MCF 10A (cell line): ENCODE data around the gene ALKBH1. TPM values are rescaled to one million over a fixed set of nuclear protein-coding genes. Genes with fewer than 3 reads are reported as not detected.

Experiments used
- BruUV-seq: library from RNA; stranded (reverse); fragments of 400-500 nt; replicated peaks from 2 replicates; lab custom pipeline; 2021; lab: Mats Ljungman, UMichigan
- CTCF ChIA-PET: fragments of 300-600 bp; sonication (Branson Sonifier 250); formaldehyde crosslinking; extraction: SDS; loops from one replicate; lab custom pipeline; 2021; ENCODE audit warnings: antibody characterized with exemption, inconsistent platforms; lab: Yijun Ruan, JAX
- POLR2A ChIA-PET: fragments of 300-600, 350-650 bp; sonication (Branson Sonifier 250); formaldehyde crosslinking; extraction: SDS; loops from one replicate; lab custom pipeline; 2020; ENCODE audit warnings: antibody characterized with exemption, inconsistent platforms; lab: Yijun Ruan, JAX
- DNase-seq: peaks from one replicate; pipeline ENCODE4 v3.0.0-alpha.2; 2018; ENCODE audit not compliant: unreplicated experiment
- H3K27ac Mint-ChIP-seq: one replicate; pipeline ENCODE4 v1.8.0; 2022; ENCODE audit warnings: mild to moderate bottlenecking, low read depth, mixed read lengths; ENCODE audit not compliant: unreplicated experiment
- H3K27me3 Mint-ChIP-seq: one replicate; pipeline ENCODE4 v1.8.0; 2022; ENCODE audit warnings: mixed read lengths; ENCODE audit not compliant: insufficient read depth, unreplicated experiment
- H3K36me3 Mint-ChIP-seq: one replicate; pipeline ENCODE4 v1.8.0; 2022; ENCODE audit warnings: mild to moderate bottlenecking, moderate library complexity, mixed read lengths; ENCODE audit not compliant: insufficient read depth, unreplicated experiment
- H3K4me1 Mint-ChIP-seq: one replicate; pipeline ENCODE4 v1.8.0; 2022; ENCODE audit warnings: mixed read lengths; ENCODE audit not compliant: insufficient read depth, unreplicated experiment
- H3K4me3 Mint-ChIP-seq: one replicate; pipeline ENCODE4 v1.8.0; 2022; ENCODE audit warnings: mild to moderate bottlenecking, moderate library complexity, mixed read lengths; ENCODE audit not compliant: unreplicated experiment
- H3K9me3 Mint-ChIP-seq: one replicate; pipeline ENCODE4 v1.8.0; 2022; ENCODE audit warnings: mixed read lengths; ENCODE audit not compliant: unreplicated experiment
- intact Hi-C: fragments of 100-400 bp; cut with micrococcal nuclease; formaldehyde crosslinking; loops from 2 replicates; pipeline ENCODE4 v1.14.1; 2022
- total RNA-seq: library from RNA; stranded (reverse); gene quantifications from 2 replicates; pipeline ENCODE4 v1.2.3, GENCODE V29; 2022
- TF ChIP-seq, protein P1 (sequence below): fragments of 200-600 bp; IDR thresholded peaks from one replicate; pipeline ENCODE4 v1.8.0; 2022; ENCODE audit warnings: antibody characterized with exemption, mild to moderate bottlenecking; ENCODE audit not compliant: unreplicated experiment

Gene ALKBH1
- total RNA-seq, 1 experiment from 2014 or later: 14.4 TPM

- POLR2A ChIA-PET: interaction anchor here (1.3 kb wide), 1 partner anchor 8 kb away, joined by 3 read pairs; no protein-coding TSS in a partner anchor
- intact Hi-C loops: no loop called here
- CTCF ChIA-PET: no interaction called here
- Mint-ChIP-seq H3K4me1 (no peaks in the 10 kb centered on the region), H3K27me3 (no peaks in the 10 kb centered on the region), H3K27ac (no peak overlapping the region), H3K4me3 (no peak overlapping the region), H3K9me3 (no peaks in the 10 kb centered on the region), H3K36me3 (no peaks in the 10 kb centered on the region)
- DNase-seq: no peak
- no TSS peak for BruUV-seq
- TF ChIP-seq, protein P1, sequence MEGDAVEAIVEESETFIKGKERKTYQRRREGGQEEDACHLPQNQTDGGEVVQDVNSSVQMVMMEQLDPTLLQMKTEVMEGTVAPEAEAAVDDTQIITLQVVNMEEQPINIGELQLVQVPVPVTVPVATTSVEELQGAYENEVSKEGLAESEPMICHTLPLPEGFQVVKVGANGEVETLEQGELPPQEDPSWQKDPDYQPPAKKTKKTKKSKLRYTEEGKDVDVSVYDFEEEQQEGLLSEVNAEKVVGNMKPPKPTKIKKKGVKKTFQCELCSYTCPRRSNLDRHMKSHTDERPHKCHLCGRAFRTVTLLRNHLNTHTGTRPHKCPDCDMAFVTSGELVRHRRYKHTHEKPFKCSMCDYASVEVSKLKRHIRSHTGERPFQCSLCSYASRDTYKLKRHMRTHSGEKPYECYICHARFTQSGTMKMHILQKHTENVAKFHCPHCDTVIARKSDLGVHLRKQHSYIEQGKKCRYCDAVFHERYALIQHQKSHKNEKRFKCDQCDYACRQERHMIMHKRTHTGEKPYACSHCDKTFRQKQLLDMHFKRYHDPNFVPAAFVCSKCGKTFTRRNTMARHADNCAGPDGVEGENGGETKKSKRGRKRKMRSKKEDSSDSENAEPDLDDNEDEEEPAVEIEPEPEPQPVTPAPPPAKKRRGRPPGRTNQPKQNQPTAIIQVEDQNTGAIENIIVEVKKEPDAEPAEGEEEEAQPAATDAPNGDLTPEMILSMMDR: no peak
Observed at GRCh38 chr14:77625360-77625759, 82.5 kb downstream of the ALKBH1 start.

- no peaks in the 10 kb centered on the region for H3K4me1 Mint-ChIP-seq
- H3K27ac Mint-ChIP-seq: no peak overlapping the region
- no peaks in the 10 kb centered on the region for H3K9me3 Mint-ChIP-seq
- DNase-seq: no peak
- TF ChIP-seq, protein P1: no peak
- POLR2A ChIA-PET: interaction anchor here (0.7 to 1.4 kb wide), 2 partner anchors 108 to 164 kb away, joined by 3 read pairs; no protein-coding TSS in a partner anchor
- intact Hi-C loops: no loop called here
- no peak overlapping the region for H3K4me3 Mint-ChIP-seq
- CTCF ChIA-PET: interaction anchor here (0.8 to 1.6 kb wide), 3 partner anchors 11 to 419 kb away, joined by 3 to 6 read pairs (median 3); no protein-coding TSS in a partner anchor
- no peaks in the 10 kb centered on the region for H3K27me3 Mint-ChIP-seq
- no peaks in the 10 kb centered on the region for H3K36me3 Mint-ChIP-seq
- BruUV-seq: no TSS peak
Observed at GRCh38 chr14:77623201-77623600, 84.6 kb downstream of the ALKBH1 start.

Other genes starting within 250 kb of the ALKBH1 start
- 77.7 and 78.5 TPM in 2 replicates for gene AHSA1, start 249.9 kb downstream of the ALKBH1 start, total RNA-seq
- not detected in 2 replicates for gene ISM2, start 209.2 kb downstream of the ALKBH1 start, total RNA-seq
- gene SPTLC2, start 91.4 kb downstream of the ALKBH1 start, total RNA-seq: 10.3 and 15.8 TPM in 2 replicates
- 154 and 249 TPM in 2 replicates for gene SLIRP, start 80 bp upstream of the ALKBH1 start, total RNA-seq
- 113 and 122 TPM in 2 replicates for gene SNW1, start 53.1 kb upstream of the ALKBH1 start, total RNA-seq
- gene ADCK1, start 92.1 kb upstream of the ALKBH1 start, total RNA-seq: 7.0 and 7.8 TPM in 2 replicates